IMR-90 (cell line): Measurements from ENCODE around the gene CFAP300. TPM values are rescaled to one million over a fixed set of nuclear protein-coding genes. Genes with fewer than 3 reads are reported as not detected.

Experiments
- ATAC-seq: fragments of 200-7000 bp; cut with Tn5 transposase; 2 replicates; pipeline ENCODE4 v1.9.1; 2020; ENCODE audit warnings: low read depth, mild to moderate bottlenecking, moderate library complexity
- BruUV-seq: library from RNA; stranded (reverse); fragments of 400-500 nt; replicated peaks from 2 replicates; lab custom pipeline; 2021; lab: Mats Ljungman, UMichigan
- CTCF ChIA-PET: fragments of 300-600 bp; formaldehyde crosslinking; extraction: SDS; loops from one replicate; lab custom pipeline; 2021; ENCODE audit warnings: antibody characterized with exemption; lab: Yijun Ruan, JAX
- POLR2A ChIA-PET: fragments of 300-600 bp; sonication (Branson Sonifier 250); formaldehyde crosslinking; loops from one replicate; lab custom pipeline; 2022; ENCODE audit warnings: antibody characterized with exemption; ENCODE audit not compliant: unreplicated experiment; lab: Charles Lee
- DNase-seq: peaks from one replicate; pipeline ENCODE4 v3.0.0; 2013
- H2AFZ ChIP-seq: replicated peaks from 2 replicates; pipeline ENCODE3; 2013; ENCODE audit warnings: low read length, mild to moderate bottlenecking; ENCODE audit not compliant: poor library complexity
- H2AK5ac ChIP-seq: 2 replicates; pipeline ENCODE4 v1.6.1; 2013; ENCODE audit warnings: low read depth, low read length, inconsistent platforms
- H2AK9ac ChIP-seq: replicated peaks from 2 replicates; pipeline ENCODE3; 2013; ENCODE audit warnings: mild to moderate bottlenecking, low read depth, low read length, moderate library complexity; ENCODE audit not compliant: poor library complexity
- H2BK120ac ChIP-seq: 2 replicates; pipeline ENCODE4 v1.6.1; 2013; ENCODE audit warnings: low read depth, low read length, inconsistent platforms
- H2BK15ac ChIP-seq: 3 replicates; pipeline ENCODE4 v1.6.1; 2013; ENCODE audit warnings: low read depth, low read length, inconsistent platforms
- H2BK20ac ChIP-seq: 2 replicates; pipeline ENCODE4 v1.6.1; 2013; ENCODE audit warnings: low read depth, mild to moderate bottlenecking, inconsistent platforms, low read length, moderate library complexity
- H2BK5ac ChIP-seq: 2 replicates; pipeline ENCODE4 v1.6.1; 2013; ENCODE audit warnings: mild to moderate bottlenecking, low read depth, low read length, inconsistent platforms; ENCODE audit not compliant: poor library complexity, severe bottlenecking
- H3K14ac ChIP-seq: replicated peaks from 2 replicates; pipeline ENCODE4 v1.6.1; 2013; ENCODE audit warnings: low read depth, low read length, inconsistent platforms
- H3K18ac ChIP-seq: 2 replicates; pipeline ENCODE4 v1.6.1; 2013; ENCODE audit warnings: low read depth, low read length, control low read depth
- H3K23ac ChIP-seq: 2 replicates; pipeline ENCODE4 v1.6.1; 2013; ENCODE audit warnings: low read depth, low read length, inconsistent platforms
- H3K27ac ChIP-seq: 2 replicates; pipeline ENCODE4 v1.5.1; 2013; ENCODE audit warnings: mild to moderate bottlenecking, control low read depth, low read length; ENCODE audit not compliant: insufficient read depth
- H3K27me3 ChIP-seq: 2 replicates; pipeline ENCODE4 v1.6.1; 2013; ENCODE audit warnings: low read length; ENCODE audit not compliant: control insufficient read depth, insufficient read depth
- H3K36me3 ChIP-seq: 2 replicates; pipeline ENCODE4 v1.6.1; 2013; ENCODE audit warnings: low read length, mixed read lengths; ENCODE audit not compliant: control insufficient read depth, insufficient read depth
- H3K4ac ChIP-seq: 2 replicates; pipeline ENCODE4 v1.6.1; 2013; ENCODE audit warnings: low read depth, low read length, inconsistent platforms
- H3K4me1 ChIP-seq: 2 replicates; pipeline ENCODE4 v1.6.1; 2013; ENCODE audit warnings: low read length, mixed read lengths; ENCODE audit not compliant: control insufficient read depth, insufficient read depth
- H3K4me2 ChIP-seq: 2 replicates; pipeline ENCODE4 v1.6.1; 2013; ENCODE audit warnings: low read depth, mild to moderate bottlenecking, control low read depth, low read length, moderate library complexity
- H3K4me3 ChIP-seq: 2 replicates; pipeline ENCODE4 v1.5.1; 2013; ENCODE audit warnings: low read depth, mild to moderate bottlenecking, control low read depth, low read length, moderate library complexity; ENCODE audit not compliant: insufficient read depth
- H3K56ac ChIP-seq: 2 replicates; pipeline ENCODE4 v1.6.1; 2013; ENCODE audit warnings: low read length, inconsistent platforms; ENCODE audit not compliant: insufficient read depth; ENCODE audit errors: extremely low read depth
- H3K79me1 ChIP-seq, 2 experiments: 2 replicates each; pipeline ENCODE4 v1.6.1; 2013; ENCODE audit warnings: low read length in 2 of 2, inconsistent platforms in 1 of 2, low read depth in 1 of 2
- H3K9ac ChIP-seq: 2 replicates; pipeline ENCODE4 v1.6.1; 2013; ENCODE audit warnings: low read depth, low read length, control low read depth
- H3K9me1 ChIP-seq: 2 replicates; pipeline ENCODE4 v1.6.1; 2013; ENCODE audit warnings: low read length, inconsistent platforms; ENCODE audit not compliant: insufficient read depth
- H3K9me3 ChIP-seq: 2 replicates; pipeline ENCODE4 v1.6.1; 2013; ENCODE audit warnings: low read length; ENCODE audit not compliant: control insufficient read depth, insufficient read depth
- H4K20me1 ChIP-seq: 2 replicates; pipeline ENCODE4 v1.6.1; 2013; ENCODE audit warnings: low read length, inconsistent platforms; ENCODE audit not compliant: insufficient read depth
- H4K5ac ChIP-seq: 2 replicates; pipeline ENCODE4 v1.6.1; 2013; ENCODE audit warnings: mild to moderate bottlenecking, low read depth, low read length, control low read depth
- H4K8ac ChIP-seq, 2 experiments: 2 replicates each; pipeline ENCODE4 v1.6.1; 2013; ENCODE audit warnings: low read depth in 2 of 2, low read length in 2 of 2, control low read depth in 1 of 2, inconsistent platforms in 1 of 2
- H4K91ac ChIP-seq: 2 replicates; pipeline ENCODE4 v1.6.1; 2013; ENCODE audit warnings: low read depth, low read length, inconsistent platforms; ENCODE audit not compliant: insufficient read depth
- BHLHE40 ChIP-seq: fragments of 150-350 bp; IDR thresholded peaks from 2 replicates; pipeline ENCODE4 v1.6.1; 2016; ENCODE audit warnings: mild to moderate bottlenecking, low read depth, low read length
- CEBPB ChIP-seq: IDR thresholded peaks from 2 replicates; pipeline ENCODE4 v1.6.1; 2012; ENCODE audit warnings: low read depth, low read length, improper control_type of control experiment
- MAZ ChIP-seq: IDR thresholded peaks from 2 replicates; pipeline ENCODE4 v1.6.1; 2012; ENCODE audit warnings: low read depth, mild to moderate bottlenecking, low read length, improper control_type of control experiment, moderate library complexity, borderline replicate concordance
- MXI1 ChIP-seq: IDR thresholded peaks from 2 replicates; pipeline ENCODE4 v1.6.1; 2012; ENCODE audit warnings: low read depth, mild to moderate bottlenecking, low read length, moderate library complexity, borderline replicate concordance
- dilution Hi-C: fragments of 300-500 bp; cut with HindIII; formaldehyde crosslinking; loops from one replicate; pipeline ENCODE4 v1.14.3; 2018; ENCODE audit warnings: low sequenced_read_pairs; ENCODE audit not compliant: unreplicated experiment
- in situ Hi-C: fragments of 300-500 bp; cut with MboI; formaldehyde crosslinking; loops from 3 replicates; pipeline ENCODE4 v1.14.3; 2019; ENCODE audit warnings: low sequenced_read_pairs, inconsistent platforms, mixed read lengths
- intact Hi-C: fragments of 100-400 bp; cut with micrococcal nuclease; formaldehyde crosslinking; loops from 2 replicates; pipeline ENCODE4 v1.10.0; 2022
- polyA plus RNA-seq, 3 experiments: library from polyadenylated mRNA; depleted of rRNA; stranded (reverse); fragments of >200 nt; gene quantifications; 2 replicates each; pipeline ENCODE4 v1.2.3, GENCODE V29; 2012; ENCODE audit warnings: low replicate concordance in 1 of 3
- total RNA-seq: library from RNA; depleted of rRNA; stranded (reverse); fragments of >200 nt; gene quantifications from 2 replicates; pipeline ENCODE4 v1.2.3, GENCODE V29; 2012
- TF ChIP-seq, protein P1 (sequence below): conservative IDR thresholded peaks from 2 replicates; pipeline ENCODE4 v1.5.1; 2012; ENCODE audit warnings: mild to moderate bottlenecking, low read depth, low read length, improper control_type of control experiment

The CFAP300 gene
- total and polyA plus RNA-seq, 2 of the 4 experiments (the other 2 are of a cell fraction) = 0.90 to 1.8 TPM

DNA sequence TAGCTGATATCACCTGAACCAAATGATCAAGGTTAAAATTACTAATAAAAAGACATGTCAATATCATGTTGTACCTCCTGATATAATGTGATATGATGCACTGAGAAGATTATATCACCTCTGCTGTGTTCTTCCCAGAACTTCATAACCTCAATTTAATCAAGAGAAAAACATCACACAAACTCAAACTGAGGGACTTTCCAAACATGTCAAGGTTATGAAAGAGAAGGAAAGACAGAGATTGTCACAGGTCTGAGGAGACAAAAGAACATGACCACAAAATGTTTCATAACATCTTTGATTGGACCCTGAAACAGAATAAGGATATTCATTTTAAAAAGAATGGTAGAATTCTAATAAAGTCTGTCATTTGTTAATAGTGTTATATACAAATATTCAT is 43.0 kb upstream of the CFAP300 start:
- no peak overlapping the region for H2AFZ ChIP-seq
- no peak overlapping the region for H3K9ac ChIP-seq
- ChIA-PET CTCF (interaction anchor here (0.6 kb wide), 1 partner anchor 142 kb away, joined by 3 read pairs; no protein-coding TSS in a partner anchor), POLR2A (no interaction called here)
- no peak overlapping the region for H2BK15ac ChIP-seq
- H4K8ac ChIP-seq = no peak overlapping the region; a peak in 1 of 4 replicates
- H3K4ac ChIP-seq = no peak overlapping the region
- no peak for TF ChIP-seq MAZ
- TF ChIP-seq, protein P1, sequence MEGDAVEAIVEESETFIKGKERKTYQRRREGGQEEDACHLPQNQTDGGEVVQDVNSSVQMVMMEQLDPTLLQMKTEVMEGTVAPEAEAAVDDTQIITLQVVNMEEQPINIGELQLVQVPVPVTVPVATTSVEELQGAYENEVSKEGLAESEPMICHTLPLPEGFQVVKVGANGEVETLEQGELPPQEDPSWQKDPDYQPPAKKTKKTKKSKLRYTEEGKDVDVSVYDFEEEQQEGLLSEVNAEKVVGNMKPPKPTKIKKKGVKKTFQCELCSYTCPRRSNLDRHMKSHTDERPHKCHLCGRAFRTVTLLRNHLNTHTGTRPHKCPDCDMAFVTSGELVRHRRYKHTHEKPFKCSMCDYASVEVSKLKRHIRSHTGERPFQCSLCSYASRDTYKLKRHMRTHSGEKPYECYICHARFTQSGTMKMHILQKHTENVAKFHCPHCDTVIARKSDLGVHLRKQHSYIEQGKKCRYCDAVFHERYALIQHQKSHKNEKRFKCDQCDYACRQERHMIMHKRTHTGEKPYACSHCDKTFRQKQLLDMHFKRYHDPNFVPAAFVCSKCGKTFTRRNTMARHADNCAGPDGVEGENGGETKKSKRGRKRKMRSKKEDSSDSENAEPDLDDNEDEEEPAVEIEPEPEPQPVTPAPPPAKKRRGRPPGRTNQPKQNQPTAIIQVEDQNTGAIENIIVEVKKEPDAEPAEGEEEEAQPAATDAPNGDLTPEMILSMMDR = no peak
- no peak for TF ChIP-seq BHLHE40
- TF ChIP-seq MXI1 = no peak
- TF ChIP-seq CEBPB = no peak
- H4K20me1 ChIP-seq = no peaks in the 10 kb centered on the region
- no peak overlapping the region for H3K56ac ChIP-seq
- H2AK5ac ChIP-seq = no peak overlapping the region
- H3K23ac ChIP-seq = no peak overlapping the region
- dilution Hi-C loops (no loop called here), in situ Hi-C loops (loop anchor here (5.0 kb wide), 1 partner anchor 137 kb away; no protein-coding TSS in a partner anchor), intact Hi-C loops (no loop called here)
- H4K5ac ChIP-seq = no peak overlapping the region
- peaks cover 5% of the 10 kb centered on the region; the same call in 1 of the 2 replicates for H3K9me1 ChIP-seq
- no peaks in the 10 kb centered on the region for H3K79me1 ChIP-seq
- H2AK9ac ChIP-seq = no peak overlapping the region
- H2BK5ac ChIP-seq = no peak overlapping the region
- no peak overlapping the region for H3K4me3 ChIP-seq
- ATAC-seq (no peak), DNase-seq (no peak)
- H3K36me3 ChIP-seq = no peaks in the 10 kb centered on the region
- no peak overlapping the region for H3K4me2 ChIP-seq
- H3K18ac ChIP-seq = no peak overlapping the region
- no peak overlapping the region for H4K91ac ChIP-seq
- H3K27me3 ChIP-seq = no peaks in the 10 kb centered on the region
- H3K27ac ChIP-seq = no peak overlapping the region
- BruUV-seq = no TSS peak
- H3K4me1 ChIP-seq = peaks cover 3% of the 10 kb centered on the region
- no peak overlapping the region for H2BK20ac ChIP-seq
- H3K14ac ChIP-seq = no peak overlapping the region
- no peaks in the 10 kb centered on the region for H3K9me3 ChIP-seq
- H2BK120ac ChIP-seq = no peak overlapping the region
